ENCODE results near the gene AP1B1. TPM values are rescaled to one million over a fixed set of nuclear protein-coding genes. Genes with fewer than 3 reads are reported as not detected.

AP1B1 gene
- polyA plus RNA-seq, 2 of the 4 experiments (the other 2 are of a cell fraction) = 22.5 to 27.0 TPM

DNA sequence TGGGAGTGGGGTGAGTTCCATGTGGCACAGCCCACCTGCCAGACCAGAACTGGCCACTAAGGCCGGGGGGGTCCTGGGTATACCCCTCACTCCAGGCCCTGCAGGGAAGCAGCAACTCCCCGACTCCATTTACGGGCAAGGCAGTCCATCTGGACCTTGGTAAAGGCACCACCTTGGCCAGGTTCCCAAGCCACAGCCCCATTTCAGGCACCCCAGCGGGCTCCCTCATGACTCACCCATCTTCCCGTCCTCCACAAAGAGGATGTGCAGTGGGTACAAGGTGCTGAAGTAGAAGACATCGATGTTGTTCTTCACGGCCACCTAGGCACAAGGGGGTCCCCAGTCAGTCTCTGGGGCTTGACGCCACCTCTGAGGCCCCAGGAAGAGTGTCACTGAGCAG lies 57.2 kb downstream of the AP1B1 start:
- no peak overlapping the region for H3K4me2 ChIP-seq
- POLR2A ChIA-PET = no interaction called here

DNA sequence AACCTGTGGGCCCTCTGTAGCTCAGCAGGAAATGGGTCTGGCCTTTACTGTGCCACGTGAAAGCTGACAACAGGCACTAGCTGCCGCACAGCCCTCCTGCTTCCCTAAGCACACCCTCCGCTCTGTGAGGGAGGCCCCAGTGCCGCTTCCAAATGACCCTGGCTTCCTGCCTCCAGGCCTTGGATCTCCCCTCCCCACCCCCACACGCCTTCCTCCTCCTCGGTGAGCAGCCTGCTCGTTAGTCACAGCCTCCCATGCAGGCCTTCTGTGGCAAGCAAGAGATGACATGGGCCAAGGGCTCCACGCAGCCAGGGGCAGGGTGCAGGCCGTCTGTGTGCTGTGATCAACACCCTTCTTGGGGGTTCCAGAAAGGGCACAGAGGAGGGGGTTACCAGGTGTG lies 57.6 kb downstream of the AP1B1 start:
- no peak for ATAC-seq

More for the DNA sequence above, 57.2 kb downstream of the AP1B1 start:
- CTCF ChIA-PET = interaction anchor here (1.4 kb wide), 1 partner anchor 28 kb away, joined by 5 read pairs; no protein-coding TSS in a partner anchor
- no peak for DNase-seq (ENCODE audit: low read depth in 1 of 2, low spot score in 1 of 2)
- 80% methylated on average over 3 of the region's 8 CpGs for WGBS (ENCODE audit: missing lambda C conversion rate)
- Histone ChIP-seq H3K4me3 (no peak overlapping the region), H3K4me1 (peaks cover 5% of the 10 kb centered on the region; the same call in 2 of the 3 replicates), H3K27ac (no peak overlapping the region), H3K9me3 (no peaks in the 10 kb centered on the region)
- no peak for TF ChIP-seq ZSCAN20 (CRISPR knock-in tag; IDR thresholded peaks at IDR 0.05)
- no peak for TF ChIP-seq EHF (CRISPR knock-in tag; IDR thresholded peaks at IDR 0.05)
- TF ChIP-seq, protein P1, sequence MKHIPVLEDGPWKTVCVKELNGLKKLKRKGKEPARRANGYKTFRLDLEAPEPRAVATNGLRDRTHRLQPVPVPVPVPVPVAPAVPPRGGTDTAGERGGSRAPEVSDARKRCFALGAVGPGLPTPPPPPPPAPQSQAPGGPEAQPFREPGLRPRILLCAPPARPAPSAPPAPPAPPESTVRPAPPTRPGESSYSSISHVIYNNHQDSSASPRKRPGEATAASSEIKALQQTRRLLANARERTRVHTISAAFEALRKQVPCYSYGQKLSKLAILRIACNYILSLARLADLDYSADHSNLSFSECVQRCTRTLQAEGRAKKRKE (CRISPR knock-in tag; IDR thresholded peaks at IDR 0.05; ENCODE audit: low read depth) = no peak
- TF ChIP-seq RFX5 (IDR thresholded peaks at IDR 0.05) = no peak
- no peak for TF ChIP-seq POLR2AphosphoS2 (conservative IDR thresholded peaks at IDR 0.05; ENCODE audit: low read length)
- TF ChIP-seq, protein P2, sequence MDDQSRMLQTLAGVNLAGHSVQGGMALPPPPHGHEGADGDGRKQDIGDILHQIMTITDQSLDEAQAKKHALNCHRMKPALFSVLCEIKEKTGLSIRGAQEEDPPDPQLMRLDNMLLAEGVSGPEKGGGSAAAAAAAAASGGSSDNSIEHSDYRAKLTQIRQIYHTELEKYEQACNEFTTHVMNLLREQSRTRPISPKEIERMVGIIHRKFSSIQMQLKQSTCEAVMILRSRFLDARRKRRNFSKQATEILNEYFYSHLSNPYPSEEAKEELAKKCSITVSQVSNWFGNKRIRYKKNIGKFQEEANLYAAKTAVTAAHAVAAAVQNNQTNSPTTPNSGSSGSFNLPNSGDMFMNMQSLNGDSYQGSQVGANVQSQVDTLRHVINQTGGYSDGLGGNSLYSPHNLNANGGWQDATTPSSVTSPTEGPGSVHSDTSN (IDR thresholded peaks at IDR 0.05) = no peak
- no peak for TF ChIP-seq GATA3 (IDR thresholded peaks at IDR 0.05; ENCODE audit: borderline replicate concordance)
- TF ChIP-seq KDM5A (IDR thresholded peaks at IDR 0.05) = no peak
- TF ChIP-seq, protein P3, sequence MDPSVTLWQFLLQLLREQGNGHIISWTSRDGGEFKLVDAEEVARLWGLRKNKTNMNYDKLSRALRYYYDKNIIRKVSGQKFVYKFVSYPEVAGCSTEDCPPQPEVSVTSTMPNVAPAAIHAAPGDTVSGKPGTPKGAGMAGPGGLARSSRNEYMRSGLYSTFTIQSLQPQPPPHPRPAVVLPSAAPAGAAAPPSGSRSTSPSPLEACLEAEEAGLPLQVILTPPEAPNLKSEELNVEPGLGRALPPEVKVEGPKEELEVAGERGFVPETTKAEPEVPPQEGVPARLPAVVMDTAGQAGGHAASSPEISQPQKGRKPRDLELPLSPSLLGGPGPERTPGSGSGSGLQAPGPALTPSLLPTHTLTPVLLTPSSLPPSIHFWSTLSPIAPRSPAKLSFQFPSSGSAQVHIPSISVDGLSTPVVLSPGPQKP (IDR thresholded peaks at IDR 0.05; ENCODE audit: low read depth, low read length) = no peak
- no peak for TF ChIP-seq FOXS1 (CRISPR knock-in tag; IDR thresholded peaks at IDR 0.05)
- no peak for FAIRE-seq
- ATAC-seq = no peak

DNA sequence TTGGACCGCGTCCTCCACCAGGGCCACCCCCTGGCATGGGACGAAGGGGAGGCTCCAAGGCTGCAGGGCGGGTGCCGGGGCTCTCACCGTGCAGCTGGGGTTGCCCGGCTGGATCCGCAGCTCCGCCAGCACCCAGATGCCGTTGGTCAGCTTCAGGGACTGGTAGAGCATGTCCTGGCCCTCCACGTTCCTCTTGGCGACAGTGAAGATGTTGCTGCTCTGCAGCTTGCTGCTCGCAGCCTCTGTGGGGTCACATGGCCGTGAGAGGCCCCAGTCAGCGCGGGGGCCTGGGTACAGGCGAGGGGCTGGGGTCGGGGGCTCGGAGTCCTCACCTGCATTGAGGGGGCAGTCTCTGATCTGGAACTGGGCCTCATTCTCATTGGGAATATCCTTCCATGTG lies 58.1 kb downstream of the AP1B1 start:
- H3K4me1 ChIP-seq = peaks cover 3% of the 10 kb centered on the region; the same call in 2 of the 3 replicates
- H3K4me3 ChIP-seq = no peak overlapping the region
- POLR2A ChIA-PET = no interaction called here
- CTCF ChIA-PET = interaction anchor here (0.7 to 1.4 kb wide), 3 partner anchors 9 to 29 kb away, joined by 3 to 5 read pairs (median 3); no protein-coding TSS in a partner anchor
- no peak for TF ChIP-seq FOXS1 (CRISPR knock-in tag; IDR thresholded peaks at IDR 0.05)
- TF ChIP-seq HEYL (CRISPR knock-in tag; IDR thresholded peaks at IDR 0.05) = no peak
- TF ChIP-seq, protein P3 (IDR thresholded peaks at IDR 0.05; ENCODE audit: low read depth, low read length) = no peak
- no peak for TF ChIP-seq EHF (CRISPR knock-in tag; IDR thresholded peaks at IDR 0.05)
- H3K9me3 ChIP-seq = no peaks in the 10 kb centered on the region
- no peak overlapping the region for H3K27ac ChIP-seq
- no peak overlapping the region for H3K4me2 ChIP-seq
- DNase-seq (ENCODE audit: low read depth in 1 of 2, low spot score in 1 of 2) (no peak), FAIRE-seq (no peak), ATAC-seq (no peak)
- 95% methylated on average over 5 of the region's 19 CpGs for WGBS (ENCODE audit: missing lambda C conversion rate)

More for the DNA sequence above, 57.6 kb downstream of the AP1B1 start:
- no peak overlapping the region for H3K27ac ChIP-seq
- H3K9me3 ChIP-seq = no peaks in the 10 kb centered on the region
- WGBS (ENCODE audit: missing lambda C conversion rate) = 97% methylated on average over 4 of the region's 9 CpGs
- CTCF ChIA-PET = interaction anchor here (1.4 kb wide), 1 partner anchor 28 kb away, joined by 5 read pairs; no protein-coding TSS in a partner anchor
- TF ChIP-seq MAFK (IDR thresholded peaks at IDR 0.05; ENCODE audit: partially characterized antibody) (no peak), ZNF302 (CRISPR knock-in tag; IDR thresholded peaks at IDR 0.05) (no peak), MYC (IDR thresholded peaks at IDR 0.05; ENCODE audit: borderline replicate concordance, low read length) (no peak), HDAC2 (IDR thresholded peaks at IDR 0.05) (no peak), MAZ (IDR thresholded peaks at IDR 0.05; ENCODE audit: borderline replicate concordance, low read depth, low read length) (no peak), FOXS1 (CRISPR knock-in tag; IDR thresholded peaks at IDR 0.05) (no peak)
- TF ChIP-seq, protein P1 (CRISPR knock-in tag; IDR thresholded peaks at IDR 0.05; ENCODE audit: low read depth) = no peak
- TF ChIP-seq, protein P2 (IDR thresholded peaks at IDR 0.05) = no peak
- H3K4me3 ChIP-seq = no peak overlapping the region
- FAIRE-seq (no peak), DNase-seq (ENCODE audit: low read depth in 1 of 2, low spot score in 1 of 2) (no peak)
- POLR2A ChIA-PET = no interaction called here
- no peak overlapping the region for H3K4me2 ChIP-seq
- H3K4me1 ChIP-seq = peaks cover 5% of the 10 kb centered on the region; the same call in 2 of the 3 replicates

Measured in A549 (cell line).